Rectal smooth muscle tissue (tissue), 1 donor: ENCODE results near the gene FARP2.
"Not testable (repeated sequence)": the region's sequence is repeated elsewhere in the genome, so short reads cannot be mapped to it uniquely, and the experiment has no call there.

Experiments
- H3K27ac ChIP-seq: one replicate; pipeline ENCODE4 v1.7.0; 2013; ENCODE audit warnings: low read depth, low read length, inconsistent platforms
- H3K27me3 ChIP-seq: one replicate; pipeline ENCODE4 v1.7.0; 2013; ENCODE audit warnings: low read length; ENCODE audit not compliant: control insufficient read depth, insufficient read depth
- H3K36me3 ChIP-seq: one replicate; pipeline ENCODE4 v1.7.0; 2013; ENCODE audit warnings: low read length; ENCODE audit not compliant: control insufficient read depth, insufficient read depth
- H3K4me1 ChIP-seq: one replicate; pipeline ENCODE4 v1.7.0; 2013; ENCODE audit warnings: low read length; ENCODE audit not compliant: control insufficient read depth, insufficient read depth
- H3K4me3 ChIP-seq: one replicate; pipeline ENCODE4 v1.7.0; 2013; ENCODE audit warnings: low read length
- H3K9ac ChIP-seq: one replicate; pipeline ENCODE4 v1.7.0; 2013; ENCODE audit warnings: low read length

Gene FARP2

GRCh38 chr2:241408849-241409248 lies 52.8 kb downstream of the FARP2 start:
- Histone ChIP-seq H3K4me3 (no peak overlapping the region), H3K9ac (no peak overlapping the region), H3K27me3 (no peaks in the 10 kb centered on the region), H3K27ac (no peak overlapping the region), H3K4me1 (no peaks in the 10 kb centered on the region), H3K36me3 (peaks cover 16% of the 10 kb centered on the region)

- Histone ChIP-seq H3K4me3 (no peak overlapping the region), H3K9ac (no peak overlapping the region), H3K27me3 (no peaks in the 10 kb centered on the region), H3K36me3 (peaks cover 27% of the 10 kb centered on the region), H3K27ac (no peak overlapping the region), H3K4me1 (no peaks in the 10 kb centered on the region)
These were observed 54.7 kb downstream of the FARP2 start for GRCh38 chr2:241410739-241411176.

- peaks cover 31% of the 10 kb centered on the region for H3K36me3 ChIP-seq
- H3K27me3 ChIP-seq: no peaks in the 10 kb centered on the region
- H3K9ac ChIP-seq: no peak overlapping the region
- H3K4me3 ChIP-seq: no peak overlapping the region
- H3K27ac ChIP-seq: no peak overlapping the region
- no peaks in the 10 kb centered on the region for H3K4me1 ChIP-seq
These were observed 56.1 kb downstream of the FARP2 start for GRCh38 chr2:241412144-241412543.

- H3K36me3 ChIP-seq: peaks cover 36% of the 10 kb centered on the region
- not testable (repeated sequence) for H3K4me1 ChIP-seq, H3K4me3 ChIP-seq, H3K27me3 ChIP-seq, H3K9ac ChIP-seq, H3K27ac ChIP-seq
These were observed 57.4 kb downstream of the FARP2 start for GRCh38 chr2:241413501-241413900.

GRCh38 chr2:241413929-241414580 lies 58.0 kb downstream of the FARP2 start:
- H3K4me1 ChIP-seq: no peaks in the 10 kb centered on the region
- no peaks in the 10 kb centered on the region for H3K27me3 ChIP-seq
- no peak overlapping the region for H3K27ac ChIP-seq
- no peak overlapping the region for H3K9ac ChIP-seq
- H3K36me3 ChIP-seq: peaks cover 36% of the 10 kb centered on the region
- H3K4me3 ChIP-seq: no peak overlapping the region

- no peaks in the 10 kb centered on the region for H3K4me1 ChIP-seq
- no peak overlapping the region for H3K4me3 ChIP-seq
- peaks cover 38% of the 10 kb centered on the region for H3K36me3 ChIP-seq
- H3K27me3 ChIP-seq: no peaks in the 10 kb centered on the region
- no peak overlapping the region for H3K27ac ChIP-seq
- no peak overlapping the region for H3K9ac ChIP-seq
These were observed 59.1 kb downstream of the FARP2 start for GRCh38 chr2:241415196-241415595.

- Histone ChIP-seq H3K27me3 (no peaks in the 10 kb centered on the region), H3K4me3 (no peak overlapping the region), H3K9ac (no peak overlapping the region), H3K27ac (no peak overlapping the region), H3K36me3 (peaks cover 44% of the 10 kb centered on the region), H3K4me1 (no peaks in the 10 kb centered on the region)
These were observed 61.5 kb downstream of the FARP2 start for GRCh38 chr2:241417626-241418025.

- H3K36me3 ChIP-seq: peaks cover 24% of the 10 kb centered on the region
These were observed 65.2 kb downstream of the FARP2 start for GRCh38 chr2:241421330-241421729.

GRCh38 chr2:241421942-241422341 lies 65.9 kb downstream of the FARP2 start:
- H3K9ac ChIP-seq, H3K27ac ChIP-seq, H3K4me1 ChIP-seq, H3K27me3 ChIP-seq, H3K4me3 ChIP-seq: not testable (repeated sequence)
- peaks cover 20% of the 10 kb centered on the region for H3K36me3 ChIP-seq

More at GRCh38 chr2:241421330-241421729, 65.2 kb downstream of the FARP2 start:
- H3K4me3 ChIP-seq: no peak overlapping the region
- H3K9ac ChIP-seq: no peak overlapping the region
- H3K27ac ChIP-seq: no peak overlapping the region
- H3K27me3 ChIP-seq: no peaks in the 10 kb centered on the region
- H3K4me1 ChIP-seq: no peaks in the 10 kb centered on the region

GRCh38 chr2:241422350-241422749 lies 66.3 kb downstream of the FARP2 start:
- no peaks in the 10 kb centered on the region for H3K4me1 ChIP-seq
- no peak overlapping the region for H3K4me3 ChIP-seq
- peaks cover 20% of the 10 kb centered on the region for H3K36me3 ChIP-seq
- no peak overlapping the region for H3K27ac ChIP-seq
- no peaks in the 10 kb centered on the region for H3K27me3 ChIP-seq
- no peak overlapping the region for H3K9ac ChIP-seq

GRCh38 chr2:241423489-241423888 lies 67.4 kb downstream of the FARP2 start:
- H3K9ac ChIP-seq, H3K27me3 ChIP-seq, H3K27ac ChIP-seq, H3K4me1 ChIP-seq, H3K4me3 ChIP-seq: not testable (repeated sequence)
- peaks cover 15% of the 10 kb centered on the region for H3K36me3 ChIP-seq

- no peak overlapping the region for H3K27ac ChIP-seq
- H3K9ac ChIP-seq: no peak overlapping the region
- H3K27me3 ChIP-seq: no peaks in the 10 kb centered on the region
- peaks cover 13% of the 10 kb centered on the region for H3K36me3 ChIP-seq
- H3K4me3 ChIP-seq: no peak overlapping the region
- no peaks in the 10 kb centered on the region for H3K4me1 ChIP-seq
These were observed 69.3 kb downstream of the FARP2 start for GRCh38 chr2:241425368-241425767.

- Histone ChIP-seq H3K36me3 (peaks cover 8% of the 10 kb centered on the region), H3K27me3 (no peaks in the 10 kb centered on the region), H3K27ac (no peak overlapping the region), H3K9ac (no peak overlapping the region), H3K4me1 (no peaks in the 10 kb centered on the region), H3K4me3 (no peak overlapping the region)
These were observed 74.1 kb downstream of the FARP2 start for GRCh38 chr2:241430178-241430577.
